Smooth muscle cell (in vitro differentiated cells): ENCODE data around the gene FEN1. TPM values are rescaled to one million over a fixed set of nuclear protein-coding genes. Genes with fewer than 3 reads are reported as not detected.

ENCODE experiments used
- DNase-seq: peaks from one replicate; lab custom pipeline; 2025; ENCODE audit not compliant: unreplicated experiment; lab: John Stamatoyannopoulos, UW
- H2AFZ ChIP-seq: fragments of 200-600 bp; sonication (generic); 2 replicates; pipeline ENCODE4 v1.6.0; 2016; ENCODE audit warnings: antibody characterized with exemption, low read depth, mild to moderate bottlenecking
- H3F3A ChIP-seq: fragments of 200-600 bp; sonication (generic); 2 replicates; pipeline ENCODE4 v1.6.0; 2017; ENCODE audit warnings: antibody characterized with exemption, low read depth
- H3K27ac ChIP-seq: fragments of 200-600 bp; sonication (generic); 2 replicates; pipeline ENCODE4 v1.5.1; 2016; ENCODE audit warnings: low read depth, mild to moderate bottlenecking
- H3K27me3 ChIP-seq: fragments of 200-600 bp; sonication (generic); 2 replicates; pipeline ENCODE4 v1.6.1; 2016; ENCODE audit warnings: low read depth, mild to moderate bottlenecking
- H3K36me3 ChIP-seq: fragments of 200-600 bp; sonication (generic); 2 replicates; pipeline ENCODE4 v1.5.1; 2016; ENCODE audit warnings: low read depth
- H3K4me1 ChIP-seq: fragments of 200-600 bp; sonication (generic); 2 replicates; pipeline ENCODE4 v1.5.1; 2016; ENCODE audit warnings: low read depth
- H3K4me2 ChIP-seq: fragments of 200-600 bp; sonication (generic); 2 replicates; pipeline ENCODE4 v1.6.0; 2016; ENCODE audit warnings: mild to moderate bottlenecking
- H3K4me3 ChIP-seq: fragments of 200-600 bp; sonication (generic); 2 replicates; pipeline ENCODE4 v1.5.1; 2016; ENCODE audit warnings: mild to moderate bottlenecking
- H3K79me2 ChIP-seq: fragments of 200-600 bp; sonication (generic); 2 replicates; pipeline ENCODE4 v1.6.0; 2016; ENCODE audit warnings: low read depth, mild to moderate bottlenecking
- H3K9ac ChIP-seq: fragments of 200-600 bp; sonication (generic); 2 replicates; pipeline ENCODE4 v1.6.0; 2016; ENCODE audit warnings: low read depth
- H3K9me3 ChIP-seq: fragments of 200-600 bp; sonication (generic); replicated peaks from 2 replicates; pipeline ENCODE4 v1.5.1; 2016; ENCODE audit warnings: low read depth
- H4K20me1 ChIP-seq: fragments of 200-600 bp; sonication (generic); 2 replicates; pipeline ENCODE4 v1.6.0; 2016; ENCODE audit warnings: low read depth
- WGBS: methylation state at CpG from one replicate; pipeline ENCODE4 v1.1.7; 2016; ENCODE audit warnings: low lambda C conversion rate; 5-methylcytosine and 5-hydroxymethylcytosine counted together
- polyA plus RNA-seq: library from polyadenylated mRNA; unstranded; fragments of >200 nt; fragmentation: Nextera tagmentation; extraction: Ambion mirVana; gene quantifications from 2 replicates; pipeline ENCODE4 v1.2.1, GENCODE V29; 2016
- total RNA-seq: library from RNA; depleted of rRNA; stranded (reverse); fragments of >200 nt; gene quantifications from 2 replicates; pipeline ENCODE4 v1.2.3, GENCODE V29; 2014
- TF ChIP-seq, protein P1 (sequence below): fragments of 200-600 bp; sonication (generic); IDR thresholded peaks from 2 replicates; pipeline ENCODE4 v1.5.1; 2017; ENCODE audit warnings: borderline replicate concordance, mild to moderate bottlenecking, antibody characterized with exemption; ENCODE audit not compliant: insufficient read depth, poor library complexity, severe bottlenecking

Gene FEN1
- total and polyA plus RNA-seq, 2 experiments from 2014 or later = 15.6 to 21.1 TPM

DNA sequence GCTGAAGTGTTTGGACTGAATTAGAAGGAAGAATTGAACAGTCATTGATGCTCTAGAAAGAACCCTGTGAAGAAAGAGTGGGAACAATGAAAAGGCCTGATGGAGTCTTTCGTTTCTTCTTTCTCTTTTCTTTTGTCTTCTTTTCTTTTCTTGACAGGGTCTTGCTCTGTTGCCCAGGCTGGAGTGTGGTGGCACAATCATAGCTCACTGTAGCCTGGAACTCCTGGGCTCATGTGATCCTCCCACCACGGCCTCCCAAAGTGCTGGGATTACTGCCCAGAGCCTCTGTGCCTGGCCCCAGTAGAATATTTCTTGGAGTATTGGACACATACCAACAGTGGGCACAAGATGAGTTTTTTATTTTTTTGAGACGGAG, 1.1 kb downstream of the FEN1 start:
- WGBS = 86% methylated on average over 3 of the region's 3 CpGs
- Histone ChIP-seq H3K4me3 (peak overlapping the region; percentile 78), H2AFZ (no peak overlapping the region), H3K36me3 (no peaks in the 10 kb centered on the region), H3K79me2 (peaks cover 39% of the 10 kb centered on the region), H3K4me2 (peak overlapping the region; percentile 91), H3K27me3 (no peaks in the 10 kb centered on the region), H3K9me3 (no peaks in the 10 kb centered on the region), H3K27ac (no peak overlapping the region), H3K9ac (peak overlapping the region; percentile 96), H4K20me1 (no peaks in the 10 kb centered on the region), H3F3A (peaks cover 7% of the 10 kb centered on the region), H3K4me1 (peaks cover 16% of the 10 kb centered on the region)
- DNase-seq = no peak
- TF ChIP-seq, protein P1, sequence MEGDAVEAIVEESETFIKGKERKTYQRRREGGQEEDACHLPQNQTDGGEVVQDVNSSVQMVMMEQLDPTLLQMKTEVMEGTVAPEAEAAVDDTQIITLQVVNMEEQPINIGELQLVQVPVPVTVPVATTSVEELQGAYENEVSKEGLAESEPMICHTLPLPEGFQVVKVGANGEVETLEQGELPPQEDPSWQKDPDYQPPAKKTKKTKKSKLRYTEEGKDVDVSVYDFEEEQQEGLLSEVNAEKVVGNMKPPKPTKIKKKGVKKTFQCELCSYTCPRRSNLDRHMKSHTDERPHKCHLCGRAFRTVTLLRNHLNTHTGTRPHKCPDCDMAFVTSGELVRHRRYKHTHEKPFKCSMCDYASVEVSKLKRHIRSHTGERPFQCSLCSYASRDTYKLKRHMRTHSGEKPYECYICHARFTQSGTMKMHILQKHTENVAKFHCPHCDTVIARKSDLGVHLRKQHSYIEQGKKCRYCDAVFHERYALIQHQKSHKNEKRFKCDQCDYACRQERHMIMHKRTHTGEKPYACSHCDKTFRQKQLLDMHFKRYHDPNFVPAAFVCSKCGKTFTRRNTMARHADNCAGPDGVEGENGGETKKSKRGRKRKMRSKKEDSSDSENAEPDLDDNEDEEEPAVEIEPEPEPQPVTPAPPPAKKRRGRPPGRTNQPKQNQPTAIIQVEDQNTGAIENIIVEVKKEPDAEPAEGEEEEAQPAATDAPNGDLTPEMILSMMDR = no peak

DNA sequence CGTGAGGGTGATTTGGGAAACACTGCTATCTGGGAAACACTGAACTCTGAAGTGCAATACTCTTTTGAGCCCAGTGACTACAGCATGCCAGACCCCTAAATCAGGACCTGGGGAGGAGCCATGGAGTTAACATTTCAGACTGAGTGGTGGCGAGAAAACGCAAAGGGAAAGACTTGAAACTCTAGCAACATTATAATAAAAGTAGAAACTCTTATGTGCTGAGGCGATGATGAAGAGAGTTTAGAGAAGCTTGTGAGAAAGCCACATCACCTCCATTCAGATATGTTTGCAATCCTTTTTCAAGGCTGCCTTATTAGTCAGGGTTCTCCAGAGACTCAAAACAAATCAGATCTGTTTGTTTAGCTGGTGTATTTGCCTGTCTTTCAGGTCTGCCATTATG, 1.9 kb downstream of the FEN1 start:
- Histone ChIP-seq H3K9ac (no peak overlapping the region), H4K20me1 (no peaks in the 10 kb centered on the region), H3K4me2 (no peak overlapping the region), H3K27me3 (no peaks in the 10 kb centered on the region), H3F3A (peaks cover 14% of the 10 kb centered on the region), H3K79me2 (peaks cover 39% of the 10 kb centered on the region), H3K27ac (no peak overlapping the region), H3K9me3 (no peaks in the 10 kb centered on the region), H3K36me3 (no peaks in the 10 kb centered on the region), H3K4me3 (no peak overlapping the region), H3K4me1 (peaks cover 16% of the 10 kb centered on the region), H2AFZ (no peak overlapping the region)
- TF ChIP-seq, protein P1 = no peak
- DNase-seq = no peak
- WGBS = 98% methylated on average over 4 of the region's 4 CpGs

DNA sequence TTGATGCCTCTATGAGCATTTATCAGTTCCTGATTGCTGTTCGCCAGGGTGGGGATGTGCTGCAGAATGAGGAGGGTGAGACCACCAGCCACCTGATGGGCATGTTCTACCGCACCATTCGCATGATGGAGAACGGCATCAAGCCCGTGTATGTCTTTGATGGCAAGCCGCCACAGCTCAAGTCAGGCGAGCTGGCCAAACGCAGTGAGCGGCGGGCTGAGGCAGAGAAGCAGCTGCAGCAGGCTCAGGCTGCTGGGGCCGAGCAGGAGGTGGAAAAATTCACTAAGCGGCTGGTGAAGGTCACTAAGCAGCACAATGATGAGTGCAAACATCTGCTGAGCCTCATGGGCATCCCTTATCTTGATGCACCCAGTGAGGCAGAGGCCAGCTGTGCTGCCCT, 2.7 kb downstream of the FEN1 start:
- TF ChIP-seq, protein P1 = no peak
- Histone ChIP-seq H3K79me2 (peaks cover 38% of the 10 kb centered on the region), H3K36me3 (no peaks in the 10 kb centered on the region)

DNA sequence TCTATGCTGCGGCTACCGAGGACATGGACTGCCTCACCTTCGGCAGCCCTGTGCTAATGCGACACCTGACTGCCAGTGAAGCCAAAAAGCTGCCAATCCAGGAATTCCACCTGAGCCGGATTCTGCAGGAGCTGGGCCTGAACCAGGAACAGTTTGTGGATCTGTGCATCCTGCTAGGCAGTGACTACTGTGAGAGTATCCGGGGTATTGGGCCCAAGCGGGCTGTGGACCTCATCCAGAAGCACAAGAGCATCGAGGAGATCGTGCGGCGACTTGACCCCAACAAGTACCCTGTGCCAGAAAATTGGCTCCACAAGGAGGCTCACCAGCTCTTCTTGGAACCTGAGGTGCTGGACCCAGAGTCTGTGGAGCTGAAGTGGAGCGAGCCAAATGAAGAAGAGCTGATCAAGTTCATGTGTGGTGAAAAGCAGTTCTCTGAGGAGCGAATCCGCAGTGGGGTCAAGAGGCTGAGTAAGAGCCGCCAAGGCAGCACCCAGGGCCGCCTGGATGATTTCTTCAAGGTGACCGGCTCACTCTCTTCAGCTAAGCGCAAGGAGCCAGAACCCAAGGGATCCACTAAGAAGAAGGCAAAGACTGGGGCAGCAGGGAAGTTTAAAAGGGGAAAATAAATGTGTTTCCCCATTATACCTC, 3.3 kb downstream of the FEN1 start:
- H3K9ac ChIP-seq = no peak overlapping the region

More for the DNA sequence above, 2.7 kb downstream of the FEN1 start:
- no peak for DNase-seq
- Histone ChIP-seq H3K9ac (no peak overlapping the region), H3K4me1 (peaks cover 16% of the 10 kb centered on the region), H3K9me3 (no peaks in the 10 kb centered on the region), H3F3A (peaks cover 19% of the 10 kb centered on the region), H2AFZ (no peak overlapping the region), H4K20me1 (no peaks in the 10 kb centered on the region), H3K4me2 (no peak overlapping the region), H3K4me3 (no peak overlapping the region), H3K27me3 (no peaks in the 10 kb centered on the region), H3K27ac (no peak overlapping the region)
- 96% methylated on average over 12 of the region's 12 CpGs for WGBS

More for the DNA sequence above, 3.3 kb downstream of the FEN1 start:
- no peak overlapping the region for H3K4me3 ChIP-seq
- H3K27me3 ChIP-seq = no peaks in the 10 kb centered on the region
- DNase-seq = no peak
- H3F3A ChIP-seq = peaks cover 24% of the 10 kb centered on the region
- H3K27ac ChIP-seq = no peak overlapping the region
- no peak overlapping the region for H3K4me2 ChIP-seq
- no peaks in the 10 kb centered on the region for H4K20me1 ChIP-seq
- H3K9me3 ChIP-seq = no peaks in the 10 kb centered on the region
- no peak overlapping the region for H2AFZ ChIP-seq
- H3K36me3 ChIP-seq = no peaks in the 10 kb centered on the region
- H3K4me1 ChIP-seq = peaks cover 16% of the 10 kb centered on the region
- TF ChIP-seq, protein P1 = no peak
- WGBS = 99% methylated on average over 18 of the region's 18 CpGs
- H3K79me2 ChIP-seq = peaks cover 32% of the 10 kb centered on the region
